BLaER1 (cell line): Measurements from ENCODE around the gene UBE2L6.

ENCODE experiments used
- H3K27ac ChIP-seq: shearing (Covaris generic); formaldehyde crosslinking; 2 replicates; pipeline ENCODE4 v1.8.1; 2022
- H3K27me3 ChIP-seq: shearing (Covaris generic); formaldehyde crosslinking; 2 replicates; pipeline ENCODE4 v1.8.1; 2022
- H3K36me3 ChIP-seq: shearing (Covaris generic); formaldehyde crosslinking; 2 replicates; pipeline ENCODE4 v1.8.1; 2022
- H3K4me1 ChIP-seq: shearing (Covaris generic); formaldehyde crosslinking; 2 replicates; pipeline ENCODE4 v1.8.1; 2022
- H3K4me2 ChIP-seq: shearing (Covaris generic); formaldehyde crosslinking; 2 replicates; pipeline ENCODE4 v1.8.1; 2022
- H3K4me3 ChIP-seq: shearing (Covaris generic); formaldehyde crosslinking; 2 replicates; pipeline ENCODE4 v1.8.1; 2022
- H3K9ac ChIP-seq: shearing (Covaris generic); formaldehyde crosslinking; 2 replicates; pipeline ENCODE4 v1.8.1; 2022
- H3K9me3 ChIP-seq: shearing (Covaris generic); formaldehyde crosslinking; 2 replicates; pipeline ENCODE4 v1.8.1; 2022
- H4K20me1 ChIP-seq: shearing (Covaris generic); formaldehyde crosslinking; 2 replicates; pipeline ENCODE4 v1.8.1; 2022
- Cebpa-rat ChIP-seq: shearing (Covaris generic); IDR thresholded peaks from 2 replicates; pipeline ENCODE4 v1.8.1; 2022

Gene UBE2L6

DNA sequence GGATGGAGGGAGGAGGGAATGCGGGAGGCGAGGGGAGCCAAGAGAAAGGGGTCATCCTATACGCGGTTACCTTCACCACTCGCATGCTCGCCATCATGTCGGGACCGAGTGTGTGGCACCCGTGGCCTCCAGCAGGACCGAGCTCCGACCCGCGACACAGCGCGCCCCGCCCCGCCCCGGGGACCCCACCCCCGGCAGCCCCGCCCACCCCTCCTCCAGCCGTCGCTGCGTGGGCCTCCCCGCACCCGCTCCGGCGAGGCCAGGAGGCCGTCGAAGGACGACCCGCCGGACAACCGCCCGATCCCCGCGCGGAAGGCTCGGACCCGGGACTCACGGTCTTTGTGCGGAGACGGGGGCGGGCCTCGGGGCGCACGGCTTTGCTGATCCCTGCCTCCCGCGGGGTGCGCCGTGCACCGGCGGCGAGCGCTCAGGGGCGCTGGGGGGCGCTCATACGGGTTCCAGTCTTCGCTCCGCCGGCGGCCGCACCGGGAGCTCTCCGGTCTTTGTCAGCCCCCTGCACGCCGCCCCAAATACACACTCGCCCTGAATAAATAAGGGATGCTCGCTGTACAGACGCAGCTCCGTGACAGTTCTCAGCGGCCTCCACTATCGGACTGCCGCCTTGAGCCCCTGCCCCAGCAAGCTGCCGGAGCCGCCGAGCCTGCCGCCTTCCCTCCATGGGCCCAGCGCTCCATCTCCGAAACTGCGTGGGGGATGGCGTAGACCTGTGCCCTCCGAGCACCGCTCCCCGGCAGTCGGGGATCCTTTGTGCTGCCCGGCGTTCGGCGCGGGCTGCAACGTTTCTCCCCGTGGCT, at the start of gene UBE2L6:
Gene UBE2L6, minus strand, starts transcription at position 158 of the 815 bp plus-strand sequence. Its CDS starts 61 bp downstream, at position 97.
- no peak for TF ChIP-seq Cebpa-rat
- Histone ChIP-seq H3K4me2 (peak within 1 kb of the TSS; percentile 98), H3K4me1 (peaks cover 55% of the 10 kb centered on the region), H3K36me3 (no peaks in the 10 kb centered on the region), H4K20me1 (peaks cover 2% of the 10 kb centered on the region; the same call in 1 of the 2 replicates), H3K9ac (peak within 1 kb of the TSS; percentile 83), H3K27ac (peak within 1 kb of the TSS; percentile 89), H3K4me3 (peak within 1 kb of the TSS; percentile 88), H3K27me3 (no peaks in the 10 kb centered on the region), H3K9me3 (no peaks in the 10 kb centered on the region)

- H3K36me3 ChIP-seq: no peaks in the 10 kb centered on the region
- H3K27ac ChIP-seq: no peak overlapping the region
- no peak overlapping the region for H3K4me3 ChIP-seq
- no peaks in the 10 kb centered on the region for H3K27me3 ChIP-seq
- H3K9me3 ChIP-seq: peaks cover 35% of the 10 kb centered on the region
- no peaks in the 10 kb centered on the region for H4K20me1 ChIP-seq
- H3K9ac ChIP-seq: no peak overlapping the region
- no peak overlapping the region for H3K4me2 ChIP-seq
- peaks cover 6% of the 10 kb centered on the region; the same call in 1 of the 2 replicates for H3K4me1 ChIP-seq
- TF ChIP-seq Cebpa-rat: no peak
Observed at GRCh38 chr11:57616595-57616994, 49.1 kb upstream of the UBE2L6 start.

DNA sequence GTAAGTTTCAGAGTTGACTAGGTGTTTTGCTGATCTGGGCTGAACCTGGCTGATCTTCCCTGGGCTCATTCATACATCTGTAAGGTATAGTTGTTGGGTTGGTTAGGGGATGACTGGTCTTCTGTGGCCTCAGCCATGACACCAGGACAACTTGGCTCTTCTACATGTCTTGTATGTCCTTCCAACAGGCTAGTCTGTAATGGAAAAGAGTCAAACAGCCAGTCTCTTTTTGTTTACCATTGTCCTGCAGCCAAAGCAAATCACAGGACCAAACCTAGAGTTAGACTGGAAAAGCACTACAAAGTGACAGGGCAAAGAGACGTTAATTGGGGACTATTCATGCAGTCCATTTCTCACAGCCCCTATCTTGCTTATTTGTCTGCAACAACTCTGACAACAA, 47.8 kb upstream of the UBE2L6 start:
- Histone ChIP-seq H3K27ac (no peak overlapping the region), H3K4me2 (no peak overlapping the region), H3K36me3 (no peaks in the 10 kb centered on the region), H4K20me1 (no peaks in the 10 kb centered on the region), H3K4me3 (no peak overlapping the region), H3K9ac (no peak overlapping the region), H3K27me3 (no peaks in the 10 kb centered on the region), H3K4me1 (peaks cover 6% of the 10 kb centered on the region; the same call in 1 of the 2 replicates), H3K9me3 (peaks cover 26% of the 10 kb centered on the region)
- no peak for TF ChIP-seq Cebpa-rat

DNA sequence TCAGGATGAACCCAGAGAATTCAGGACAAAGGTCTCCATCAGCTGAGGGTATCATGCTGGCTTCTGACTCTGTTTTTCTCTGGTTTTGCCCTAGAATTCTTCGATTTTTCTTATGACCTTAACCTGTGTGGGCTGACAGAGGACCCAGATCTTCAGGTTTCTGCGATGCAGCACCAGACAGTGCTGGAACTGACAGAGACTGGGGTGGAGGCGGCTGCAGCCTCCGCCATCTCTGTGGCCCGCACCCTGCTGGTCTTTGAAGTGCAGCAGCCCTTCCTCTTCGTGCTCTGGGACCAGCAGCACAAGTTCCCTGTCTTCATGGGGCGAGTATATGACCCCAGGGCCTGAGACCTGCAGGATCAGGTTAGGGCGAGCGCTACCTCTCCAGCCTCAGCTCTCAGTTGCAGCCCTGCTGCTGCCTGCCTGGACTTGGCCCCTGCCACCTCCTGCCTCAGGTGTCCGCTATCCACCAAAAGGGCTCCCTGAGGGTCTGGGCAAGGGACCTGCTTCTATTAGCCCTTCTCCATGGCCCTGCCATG, 46.8 kb upstream of the UBE2L6 start:
- peaks cover 6% of the 10 kb centered on the region; the same call in 1 of the 2 replicates for H3K4me1 ChIP-seq
- peaks cover 17% of the 10 kb centered on the region for H3K9me3 ChIP-seq
- H3K4me2 ChIP-seq: no peak overlapping the region
- no peaks in the 10 kb centered on the region for H3K36me3 ChIP-seq
- H4K20me1 ChIP-seq: no peaks in the 10 kb centered on the region
- no peaks in the 10 kb centered on the region for H3K27me3 ChIP-seq
- no peak for TF ChIP-seq Cebpa-rat
- no peak overlapping the region for H3K4me3 ChIP-seq
- no peak overlapping the region for H3K27ac ChIP-seq
- no peak overlapping the region for H3K9ac ChIP-seq

DNA sequence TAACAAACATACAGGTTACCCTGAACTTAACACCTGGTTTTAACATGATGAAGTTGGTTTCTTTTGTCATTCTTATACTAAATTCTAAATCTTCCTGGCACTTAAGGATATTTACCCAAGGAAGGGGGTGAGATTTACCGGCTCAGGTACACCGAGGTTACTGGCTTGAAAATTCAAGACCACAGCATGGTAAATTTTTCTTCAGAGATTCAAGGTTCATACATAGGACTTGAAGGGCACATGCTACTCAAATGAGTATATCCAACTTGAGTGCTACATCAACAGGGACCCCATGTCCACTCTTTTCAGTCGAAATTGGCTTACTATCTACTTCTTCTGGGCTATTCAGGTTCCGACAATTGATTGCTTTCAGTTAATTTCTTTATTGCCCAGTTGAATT, 42.7 kb upstream of the UBE2L6 start:
- no peak for TF ChIP-seq Cebpa-rat
- H3K27ac ChIP-seq: no peak overlapping the region
- no peak overlapping the region for H3K4me2 ChIP-seq

GRCh38 chr11:57605028-57605420, 37.6 kb upstream of the UBE2L6 start:
- Histone ChIP-seq H3K27ac (peak overlapping the region; percentile 62), H3K36me3 (no peaks in the 10 kb centered on the region), H3K9ac (no peak overlapping the region), H3K4me3 (no peak overlapping the region), H4K20me1 (no peaks in the 10 kb centered on the region), H3K4me2 (peak overlapping the region; percentile 72), H3K4me1 (peaks cover 22% of the 10 kb centered on the region), H3K9me3 (no peaks in the 10 kb centered on the region), H3K27me3 (no peaks in the 10 kb centered on the region; the same call in 1 of the 2 replicates)
- TF ChIP-seq Cebpa-rat: no peak

More for the DNA sequence above, 42.7 kb upstream of the UBE2L6 start:
- H3K27me3 ChIP-seq: no peaks in the 10 kb centered on the region; the same call in 1 of the 2 replicates
- H3K4me3 ChIP-seq: no peak overlapping the region
- H4K20me1 ChIP-seq: no peaks in the 10 kb centered on the region
- H3K9ac ChIP-seq: no peak overlapping the region
- peaks cover 8% of the 10 kb centered on the region for H3K4me1 ChIP-seq
- no peaks in the 10 kb centered on the region for H3K9me3 ChIP-seq
- H3K36me3 ChIP-seq: no peaks in the 10 kb centered on the region

DNA sequence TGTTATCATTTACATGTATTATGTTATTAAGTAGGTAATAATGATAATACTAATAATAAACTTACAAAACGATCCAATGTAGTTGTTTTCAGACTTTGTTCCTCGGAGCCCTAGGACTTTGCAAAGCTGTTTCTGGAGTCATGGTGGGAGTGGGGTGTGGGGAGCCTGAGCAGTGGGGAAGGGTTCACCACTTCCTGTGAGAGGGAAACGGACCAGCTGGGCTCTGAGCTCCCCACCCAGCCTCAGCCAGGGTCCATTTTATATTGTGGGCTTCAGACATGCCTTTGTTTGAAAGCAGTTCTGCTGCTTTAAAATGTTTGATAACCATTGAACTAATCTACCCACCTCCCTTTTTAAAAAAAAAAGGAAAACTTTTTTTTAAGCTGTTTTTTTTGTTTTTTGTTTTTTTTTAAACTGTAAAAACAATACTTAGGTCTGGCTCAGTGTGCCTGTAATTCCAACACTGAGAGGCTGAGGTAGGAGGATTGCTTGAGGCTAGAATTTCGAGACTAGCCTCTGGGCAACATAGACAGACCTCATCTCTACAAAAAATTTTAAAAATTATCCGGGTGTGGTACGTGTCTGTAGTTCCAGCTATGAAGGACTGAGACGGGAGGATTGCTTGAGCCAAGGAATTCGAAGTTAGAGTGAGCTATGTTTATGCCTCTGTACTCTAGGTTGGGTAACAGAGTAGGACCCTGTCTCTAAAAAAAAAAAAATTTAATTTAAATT, 37.0 kb upstream of the UBE2L6 start:
- Histone ChIP-seq H3K9me3 (no peaks in the 10 kb centered on the region), H3K9ac (peak overlapping the region; percentile 29; the same call in 1 of the 2 replicates), H3K27ac (peak overlapping the region; percentile 62), H4K20me1 (no peaks in the 10 kb centered on the region), H3K4me1 (peaks cover 22% of the 10 kb centered on the region), H3K4me2 (peak overlapping the region; percentile 72), H3K4me3 (no peak overlapping the region), H3K36me3 (no peaks in the 10 kb centered on the region), H3K27me3 (no peaks in the 10 kb centered on the region; the same call in 1 of the 2 replicates)
- TF ChIP-seq Cebpa-rat: no peak

DNA sequence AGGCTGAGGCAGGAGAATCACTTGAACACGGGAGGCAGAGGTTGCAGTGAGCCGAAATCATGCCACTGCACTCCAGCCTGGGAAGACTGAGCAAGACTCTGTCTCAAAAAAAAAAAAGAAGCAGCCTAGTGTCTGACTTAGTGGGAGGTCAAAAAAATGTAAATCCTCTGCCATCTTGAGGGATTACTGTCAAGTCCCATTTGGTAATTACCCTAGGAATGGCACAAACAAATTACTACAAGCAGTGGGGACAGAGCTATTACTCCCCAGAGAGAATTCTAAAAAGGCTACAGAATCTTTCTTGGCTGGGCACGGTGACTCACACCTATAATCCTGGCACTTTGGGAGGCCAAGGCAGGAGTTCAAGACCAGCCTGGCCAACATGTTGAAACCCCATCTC, 33.8 kb upstream of the UBE2L6 start:
- no peaks in the 10 kb centered on the region for H3K36me3 ChIP-seq
- no peak for TF ChIP-seq Cebpa-rat
- H3K4me3 ChIP-seq: no peak overlapping the region
- no peak overlapping the region for H3K9ac ChIP-seq
- peaks cover 12% of the 10 kb centered on the region for H3K27me3 ChIP-seq
- H3K27ac ChIP-seq: no peak overlapping the region
- H3K9me3 ChIP-seq: no peaks in the 10 kb centered on the region
- peaks cover 29% of the 10 kb centered on the region for H3K4me1 ChIP-seq
- no peaks in the 10 kb centered on the region for H4K20me1 ChIP-seq
- no peak overlapping the region for H3K4me2 ChIP-seq

GRCh38 chr11:57599381-57599780, 31.9 kb upstream of the UBE2L6 start:
- TF ChIP-seq Cebpa-rat: no peak
- H3K4me3 ChIP-seq: no peak overlapping the region
- no peak overlapping the region for H3K9ac ChIP-seq
- no peak overlapping the region for H3K27ac ChIP-seq
- no peaks in the 10 kb centered on the region for H3K9me3 ChIP-seq
- H3K27me3 ChIP-seq: peaks cover 12% of the 10 kb centered on the region; the same call in 1 of the 2 replicates
- H4K20me1 ChIP-seq: no peaks in the 10 kb centered on the region
- no peaks in the 10 kb centered on the region for H3K36me3 ChIP-seq
- peaks cover 19% of the 10 kb centered on the region for H3K4me1 ChIP-seq
- 0 out of 2 replicates have a peak overlapping the region, but pooled peaks have one; percentile 78 for H3K4me2 ChIP-seq

DNA sequence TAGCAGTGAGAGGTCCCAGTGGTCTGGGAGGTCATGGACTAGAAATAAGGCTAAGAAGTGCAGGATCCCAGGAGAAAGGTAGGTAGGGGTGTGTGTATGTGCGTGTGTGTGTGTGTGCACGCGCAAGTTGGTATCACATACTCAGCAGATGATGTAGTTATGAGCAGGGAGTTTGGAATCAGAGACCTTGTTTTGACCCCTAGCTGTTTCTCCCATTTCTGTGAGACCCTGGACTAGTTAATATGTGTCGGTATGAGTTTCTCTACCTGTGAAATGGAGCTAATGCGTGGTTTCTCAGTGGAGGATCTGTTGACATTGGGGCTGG, 31.3 kb upstream of the UBE2L6 start:
- Histone ChIP-seq H3K27ac (no peak overlapping the region), H3K4me1 (peaks cover 13% of the 10 kb centered on the region), H3K4me3 (no peak overlapping the region), H3K4me2 (peak overlapping the region; percentile 78), H4K20me1 (no peaks in the 10 kb centered on the region), H3K9ac (no peak overlapping the region), H3K36me3 (no peaks in the 10 kb centered on the region), H3K27me3 (peaks cover 12% of the 10 kb centered on the region; the same call in 1 of the 2 replicates), H3K9me3 (no peaks in the 10 kb centered on the region)
- no peak for TF ChIP-seq Cebpa-rat
